NCI-H748 (cell line): ENCODE measurements around the gene EIF4E1B.
A peak's percentile ranks its signal among the peaks of the same experiment; 100 is the strongest.

Experiments used
- DNase-seq: peaks from one replicate; lab custom pipeline; 2025; ENCODE audit not compliant: unreplicated experiment; lab: John Stamatoyannopoulos, UW

EIF4E1B gene

GRCh38 chr5:176646049-176646706, 15.7 kb downstream of the EIF4E1B start:
- DNase-seq = no peak

DNA sequence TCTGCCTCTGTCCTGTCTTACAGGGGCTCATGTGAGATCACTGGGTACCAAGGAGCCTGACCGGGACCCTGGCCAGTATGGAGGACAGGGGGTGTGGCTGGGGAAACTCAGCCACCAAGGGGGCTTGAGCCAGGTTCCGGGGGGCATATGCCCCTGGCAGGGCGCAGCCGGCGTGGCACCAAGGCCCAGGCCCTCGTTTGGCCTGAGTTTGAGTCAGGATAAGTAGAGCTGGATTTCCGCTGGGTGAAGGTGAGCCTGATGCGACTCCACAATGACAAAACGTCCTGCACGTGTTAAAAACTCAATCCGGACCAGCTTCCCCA, 16.2 kb downstream of the EIF4E1B start:
- DNase-seq = no peak

DNA sequence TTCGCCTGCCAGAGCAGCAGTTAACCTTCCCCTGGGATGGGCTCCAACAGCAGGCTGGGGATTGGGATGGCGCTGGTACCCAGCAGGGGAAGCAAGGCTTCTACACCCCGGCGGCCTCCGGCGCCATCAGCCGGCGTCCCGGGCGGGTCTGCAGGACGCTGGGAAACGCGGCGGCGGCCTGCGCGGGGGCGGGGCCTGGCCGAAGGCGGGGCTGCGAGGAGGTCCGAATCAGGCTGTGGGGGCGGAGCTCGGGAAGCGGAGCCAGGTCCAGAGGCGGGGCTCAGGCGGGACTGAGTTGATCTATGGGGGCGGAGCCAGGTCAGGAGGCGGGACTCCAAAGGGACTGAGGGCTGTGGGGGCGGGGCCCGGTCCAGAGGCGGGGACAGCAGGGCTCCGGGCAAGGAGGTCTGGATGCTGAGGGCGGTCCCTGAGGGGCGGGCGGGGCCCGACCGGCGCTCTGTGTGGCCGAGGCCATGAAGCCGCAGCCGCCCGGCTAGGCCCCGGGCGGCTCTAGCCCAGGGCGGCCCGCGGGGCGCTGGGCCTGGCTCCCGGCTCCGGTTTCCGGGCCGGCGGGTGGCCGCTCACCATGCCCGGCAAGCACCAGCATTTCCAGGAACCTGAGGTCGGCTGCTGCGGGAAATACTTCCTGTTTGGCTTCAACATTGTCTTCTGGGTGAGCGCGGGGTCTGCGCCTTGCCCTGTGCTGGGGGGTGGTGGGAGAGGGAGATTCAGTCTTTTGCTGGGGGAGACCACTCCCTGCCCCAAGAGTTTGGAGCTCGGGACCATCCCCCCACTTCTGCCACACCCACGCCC, 16.8 kb downstream of the EIF4E1B start, which contains the start of gene TSPAN17:
Gene TSPAN17 (plus strand): TSS at position 455 of the 813 bp plus-strand sequence. CDS start 132 bp downstream, at position 587.
- DNase-seq = peak; percentile 98

DNA sequence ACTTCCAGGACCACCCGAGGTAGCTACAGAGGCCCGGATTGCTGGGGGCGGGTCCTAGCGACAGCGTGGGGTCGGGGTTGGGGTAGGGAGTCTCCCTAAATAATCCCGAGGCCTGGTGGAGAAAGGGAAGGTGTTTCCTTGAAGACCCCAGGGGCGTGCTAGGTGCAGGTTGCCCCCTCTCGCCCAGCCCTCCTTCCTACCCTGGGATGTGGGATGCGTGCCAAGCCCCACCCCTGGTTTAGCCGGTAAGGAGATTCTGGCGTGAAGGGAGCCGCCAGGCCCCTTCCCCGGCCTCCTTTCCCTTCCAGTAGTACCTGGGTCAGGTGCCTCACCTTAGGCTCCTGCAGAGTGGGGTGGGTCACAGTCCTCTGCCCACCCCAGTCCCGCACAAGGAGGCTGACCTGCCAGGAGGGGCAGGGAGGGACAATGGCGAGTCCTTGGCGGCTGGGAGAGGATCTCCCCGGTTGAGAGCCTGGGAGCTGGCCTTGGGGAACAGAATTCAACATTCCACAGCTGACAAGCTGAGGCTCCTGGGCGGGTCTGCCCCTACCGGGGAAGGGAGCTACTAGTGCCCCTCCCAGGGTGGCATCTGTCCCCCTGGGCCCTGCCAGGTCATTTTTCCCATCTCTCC, 17.5 kb downstream of the EIF4E1B start:
- peak; percentile 73 for DNase-seq

- DNase-seq = no peak
These were observed 18.2 kb downstream of the EIF4E1B start for GRCh38 chr5:176648474-176649194.

DNA sequence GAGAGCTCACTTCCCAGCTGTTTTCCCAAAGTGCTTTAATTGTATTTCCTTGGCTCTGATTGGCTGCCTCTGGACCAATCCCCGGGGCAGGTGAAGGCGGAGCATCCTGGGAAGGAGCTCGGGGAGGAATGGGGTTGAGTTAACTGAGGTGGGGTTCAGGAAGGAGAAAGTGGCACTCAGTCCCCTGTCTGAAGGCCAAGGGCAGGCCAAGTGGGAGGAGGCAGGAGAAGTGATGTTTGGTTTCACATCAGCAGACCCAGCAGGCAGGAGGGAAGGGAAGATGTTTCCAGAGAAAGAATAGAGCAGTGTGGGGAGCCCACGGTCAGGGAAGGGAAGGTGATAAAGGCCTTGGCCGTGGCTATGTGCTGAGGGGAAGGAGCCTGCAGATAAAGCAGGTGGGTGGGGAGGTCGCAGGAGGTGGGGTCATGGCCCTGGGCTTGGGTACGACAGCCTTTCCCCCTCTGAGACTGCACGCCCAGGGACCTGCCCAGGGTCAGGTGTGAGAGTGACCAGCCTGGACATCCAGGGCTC, 19.9 kb downstream of the EIF4E1B start:
- DNase-seq = peak; percentile 14

GRCh38 chr5:176651472-176651980, 21.1 kb downstream of the EIF4E1B start:
- DNase-seq = no peak

GRCh38 chr5:176652136-176652535, 21.7 kb downstream of the EIF4E1B start:
- DNase-seq = no peak

DNA sequence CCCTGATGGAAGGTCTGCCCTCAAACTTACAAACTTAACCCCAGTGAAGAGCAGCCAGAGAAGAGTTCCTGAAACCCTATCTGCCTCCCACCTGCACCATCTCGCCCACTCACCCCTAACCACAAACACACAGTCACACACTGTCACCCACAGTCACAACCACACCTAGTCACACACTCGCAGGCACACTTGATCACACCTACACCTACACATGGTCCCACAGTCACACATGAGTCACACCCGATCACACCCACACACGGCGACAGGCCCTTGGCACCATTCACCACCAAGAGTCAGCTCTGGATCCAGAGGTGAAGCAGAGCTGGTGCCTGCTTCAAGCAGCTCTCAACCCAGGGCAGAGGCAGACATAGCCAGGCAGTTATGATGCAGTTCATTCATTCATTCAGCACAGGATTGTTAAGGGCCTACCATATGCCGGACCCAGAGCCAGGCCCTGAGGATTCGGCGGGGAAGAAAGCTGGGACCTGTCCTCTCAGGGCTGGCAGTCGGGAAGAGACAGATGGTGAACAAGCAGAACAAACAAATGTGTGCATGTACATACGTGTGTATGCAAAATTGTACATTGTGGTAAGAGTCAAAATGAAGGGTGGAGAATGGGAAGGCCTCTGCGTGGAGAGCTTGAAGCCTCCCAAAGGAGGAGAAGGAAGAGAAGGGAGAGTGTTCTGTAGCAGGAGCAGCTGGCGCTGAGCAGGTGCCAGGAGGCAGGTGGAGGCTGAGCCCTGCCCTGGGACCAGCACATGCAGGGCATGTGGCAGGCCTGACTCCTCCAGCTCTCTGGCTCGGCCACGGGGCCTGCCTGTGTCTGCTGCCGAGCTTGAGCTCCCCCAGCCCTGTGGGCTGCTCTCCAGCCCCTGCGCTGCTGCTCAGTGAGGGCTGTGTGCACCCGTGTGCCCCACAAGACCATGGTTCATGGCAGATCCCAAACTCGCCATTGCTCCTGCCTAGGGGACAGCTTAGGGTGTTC, 23.2 kb downstream of the EIF4E1B start:
- DNase-seq = no peak

GRCh38 chr5:176654856-176655255, 24.4 kb downstream of the EIF4E1B start:
- DNase-seq = no peak

DNA sequence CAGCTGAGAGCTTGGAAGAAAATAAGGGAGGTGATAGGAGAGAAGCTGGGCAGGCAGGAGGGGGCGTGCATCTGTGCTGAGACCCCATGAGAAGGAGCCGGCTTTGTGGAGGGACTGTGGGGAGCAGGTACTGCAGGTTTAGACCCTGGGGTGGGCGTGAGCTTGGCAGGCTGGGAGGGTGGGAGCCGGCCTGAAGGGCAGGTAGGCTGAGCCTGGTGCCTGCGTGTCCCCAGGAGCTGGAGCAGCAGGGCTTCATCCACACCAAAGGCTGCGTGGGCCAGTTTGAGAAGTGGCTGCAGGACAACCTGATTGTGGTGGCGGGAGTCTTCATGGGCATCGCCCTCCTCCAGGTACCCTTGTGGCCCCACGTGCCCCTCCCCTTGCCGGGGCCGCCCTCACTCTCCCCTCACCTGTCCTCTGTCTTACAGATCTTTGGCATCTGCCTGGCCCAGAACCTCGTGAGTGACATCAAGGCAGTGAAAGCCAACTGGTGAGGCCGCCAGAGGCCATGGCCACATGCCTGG, 26.1 kb downstream of the EIF4E1B start:
- DNase-seq = no peak

- DNase-seq = peak; percentile 59
These were observed 27.6 kb downstream of the EIF4E1B start for GRCh38 chr5:176658007-176658599.

DNA sequence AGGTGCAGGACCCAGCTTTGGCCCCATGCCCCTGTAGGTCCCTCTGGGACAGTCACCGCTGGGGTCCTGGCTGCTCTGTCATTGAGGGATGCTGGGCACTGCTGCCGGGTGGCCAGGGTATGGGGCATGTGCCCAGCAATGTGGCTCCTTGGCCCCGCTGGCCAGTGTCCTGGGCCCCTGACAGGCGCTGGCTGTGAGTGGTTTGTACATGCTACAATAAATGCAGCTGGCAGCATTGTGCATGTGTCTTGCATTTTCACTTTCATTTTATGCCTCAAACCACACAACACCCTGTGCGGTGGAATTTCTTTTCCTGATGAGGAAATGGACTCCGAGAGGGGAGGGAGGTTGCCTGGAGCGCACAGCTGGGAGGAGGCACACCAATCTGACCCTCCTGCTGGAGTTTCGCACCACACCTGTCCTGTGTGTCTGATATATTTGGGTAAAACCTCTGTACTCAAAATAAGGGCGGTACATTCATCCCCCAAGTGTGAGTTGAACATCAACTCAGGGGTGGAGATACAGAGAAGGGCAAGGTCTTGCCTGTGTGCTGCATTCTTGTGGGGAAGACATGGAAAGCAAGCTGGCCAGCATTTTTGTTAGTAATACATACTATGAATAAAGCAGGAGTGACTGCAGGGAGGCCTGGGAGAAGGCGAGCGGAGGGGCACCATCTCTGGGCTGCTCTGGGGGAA, 28.5 kb downstream of the EIF4E1B start:
- no peak for DNase-seq

GRCh38 chr5:176659512-176659839, 29.0 kb downstream of the EIF4E1B start:
- DNase-seq = no peak

GRCh38 chr5:176659860-176660461, 29.5 kb downstream of the EIF4E1B start:
- DNase-seq = no peak

GRCh38 chr5:176660530-176660859, 30.0 kb downstream of the EIF4E1B start:
- DNase-seq = no peak

DNA sequence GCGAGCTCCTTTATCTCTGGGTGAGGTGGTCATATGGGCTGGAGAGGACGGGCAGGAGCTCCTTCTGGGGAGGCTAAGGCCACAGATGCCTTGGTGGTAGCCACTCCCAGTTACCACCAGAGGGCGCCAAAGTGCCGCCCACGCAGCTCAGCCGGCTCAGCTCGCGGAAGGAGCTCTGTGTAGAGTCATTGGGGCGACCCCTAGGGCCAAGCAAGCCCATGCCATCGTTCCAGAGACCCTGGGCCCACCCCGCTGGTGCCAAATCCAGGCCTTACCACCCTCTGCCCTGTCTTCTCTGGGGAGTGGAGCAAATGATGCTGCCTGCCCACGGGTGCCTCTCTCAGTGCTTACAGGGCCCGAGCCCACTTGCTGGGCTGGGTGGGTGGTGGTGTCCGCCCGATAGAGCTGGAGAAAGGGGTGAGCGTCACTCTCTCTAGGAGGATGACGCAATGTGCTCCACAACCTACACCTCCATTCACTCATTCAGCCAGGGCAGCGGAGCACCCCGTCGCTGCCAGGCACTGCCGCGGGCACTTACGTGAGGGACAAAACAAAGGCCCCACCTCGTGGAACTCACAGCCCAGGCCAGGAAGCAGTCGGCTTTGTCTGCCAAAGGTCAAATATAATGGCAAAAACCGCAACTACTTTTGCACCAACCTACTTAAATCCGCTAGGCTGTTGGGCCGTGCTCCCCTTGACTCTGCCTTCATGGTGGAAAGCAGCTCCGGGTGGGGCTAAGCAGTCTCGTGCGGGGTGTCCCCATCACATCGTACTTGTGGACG, 30.6 kb downstream of the EIF4E1B start:
- peak; percentile 75 for DNase-seq

- DNase-seq = peak; percentile 24
These were observed 31.2 kb downstream of the EIF4E1B start for GRCh38 chr5:176661676-176662075.
